Loucy (cell line): ENCODE measurements around the gene RGS19.
"Not testable (repeated sequence)": the region's sequence is repeated elsewhere in the genome, so short reads cannot be mapped to it uniquely, and the experiment has no call there.

Experiments
- H2AFZ ChIP-seq: fragments of 200-600 bp; sonication (generic); 2 replicates; pipeline ENCODE4 v1.6.0; 2016; ENCODE audit warnings: antibody characterized with exemption, mild to moderate bottlenecking, low read length, moderate library complexity
- H3F3A ChIP-seq: fragments of 200-600 bp; 2 replicates; pipeline ENCODE4 v1.6.0; 2016; ENCODE audit warnings: antibody characterized with exemption, low read depth, mild to moderate bottlenecking
- H3K27me3 ChIP-seq: fragments of 200-600 bp; sonication (generic); 2 replicates; pipeline ENCODE4 v1.6.1; 2014; ENCODE audit warnings: low read length, mild to moderate bottlenecking; ENCODE audit not compliant: insufficient read depth, poor library complexity, severe bottlenecking
- H3K36me3 ChIP-seq: fragments of 200-600 bp; sonication (generic); 2 replicates; pipeline ENCODE4 v1.6.1; 2016; ENCODE audit warnings: low read length; ENCODE audit not compliant: insufficient read depth
- H3K4me1 ChIP-seq: fragments of 200-600 bp; sonication (generic); 2 replicates; pipeline ENCODE4 v1.5.1; 2014; ENCODE audit warnings: low read length, mild to moderate bottlenecking; ENCODE audit not compliant: insufficient read depth, poor library complexity, severe bottlenecking
- H3K4me2 ChIP-seq: fragments of 200-600 bp; sonication (generic); 2 replicates; pipeline ENCODE4 v1.6.0; 2014; ENCODE audit warnings: antibody characterized with exemption, low read length, low read depth, mild to moderate bottlenecking; ENCODE audit not compliant: poor library complexity, severe bottlenecking
- H3K4me3 ChIP-seq: fragments of 200-600 bp; sonication (generic); 2 replicates; pipeline ENCODE4 v1.5.1; 2014; ENCODE audit warnings: low read length, mild to moderate bottlenecking, mixed read lengths; ENCODE audit not compliant: poor library complexity, severe bottlenecking
- H3K79me2 ChIP-seq: fragments of 200-600 bp; sonication (generic); 2 replicates; pipeline ENCODE4 v1.6.1; 2014; ENCODE audit warnings: low read length; ENCODE audit not compliant: insufficient read depth
- H3K9ac ChIP-seq: fragments of 200-600 bp; sonication (generic); 2 replicates; pipeline ENCODE4 v1.6.0; 2014; ENCODE audit warnings: mild to moderate bottlenecking, low read depth, low read length, moderate library complexity; ENCODE audit not compliant: poor library complexity, severe bottlenecking
- H3K9me2 ChIP-seq: fragments of 200-600 bp; sonication (generic); replicated peaks from 2 replicates; pipeline ENCODE4 v1.6.1; 2016; ENCODE audit warnings: low read depth, low read length, mixed read lengths
- H3K9me3 ChIP-seq: fragments of 200-600 bp; sonication (generic); 2 replicates; pipeline ENCODE4 v1.6.1; 2014; ENCODE audit warnings: mild to moderate bottlenecking, antibody characterized with exemption, low read length, low read depth; ENCODE audit not compliant: insufficient read depth
- H4K20me1 ChIP-seq: fragments of 200-600 bp; sonication (generic); 2 replicates; pipeline ENCODE4 v1.6.0; 2014; ENCODE audit warnings: antibody characterized with exemption, low read length, mild to moderate bottlenecking; ENCODE audit not compliant: insufficient read depth, poor library complexity, severe bottlenecking
- CTCF ChIP-seq: fragments of 200-600 bp; sonication (generic); conservative IDR thresholded peaks from 2 replicates; pipeline ENCODE4 v1.5.1; 2014; ENCODE audit warnings: mild to moderate bottlenecking, antibody characterized with exemption, low read length
- EZH2phosphoT487 ChIP-seq: fragments of 200-600 bp; IDR thresholded peaks from 2 replicates; pipeline ENCODE4 v1.6.1; 2018; ENCODE audit warnings: antibody characterized with exemption, mild to moderate bottlenecking, moderate library complexity, borderline replicate concordance

Gene RGS19

GRCh38 chr20:64119681-64120341, 40.5 kb upstream of the RGS19 start:
- no peaks in the 10 kb centered on the region for H3K9me3 ChIP-seq
- H3F3A ChIP-seq, result no peaks in the 10 kb centered on the region
- H3K4me2 ChIP-seq, result peak overlapping the region; percentile 71
- no peaks in the 10 kb centered on the region for H3K79me2 ChIP-seq
- H4K20me1 ChIP-seq, result no peaks in the 10 kb centered on the region
- peak overlapping the region; percentile 61; the same call in 1 of the 2 replicates for H2AFZ ChIP-seq
- H3K9ac ChIP-seq, result peak overlapping the region; percentile 42
- H3K9me2 ChIP-seq, result no peaks in the 10 kb centered on the region
- peak overlapping the region; percentile 21 for H3K4me3 ChIP-seq
- peaks cover 9% of the 10 kb centered on the region for H3K4me1 ChIP-seq
- TF ChIP-seq CTCF (no peak), EZH2phosphoT487 (no peak)
- no peaks in the 10 kb centered on the region for H3K36me3 ChIP-seq
- H3K27me3 ChIP-seq, result no peaks in the 10 kb centered on the region

- Histone ChIP-seq H3K9ac (no peak overlapping the region), H3K4me1 (peaks cover 9% of the 10 kb centered on the region), H4K20me1 (no peaks in the 10 kb centered on the region), H3F3A (no peaks in the 10 kb centered on the region), H3K79me2 (no peaks in the 10 kb centered on the region), H3K36me3 (no peaks in the 10 kb centered on the region), H2AFZ (no peak overlapping the region), H3K9me3 (no peaks in the 10 kb centered on the region), H3K27me3 (no peaks in the 10 kb centered on the region), H3K4me2 (no peak overlapping the region), H3K4me3 (no peak overlapping the region), H3K9me2 (no peaks in the 10 kb centered on the region)
- no peak for TF ChIP-seq CTCF
- no peak for TF ChIP-seq EZH2phosphoT487
Observed at GRCh38 chr20:64119301-64119680, 40.0 kb upstream of the RGS19 start.

- not testable (repeated sequence) for H3K9me3 ChIP-seq, H3K79me2 ChIP-seq, H3K9me2 ChIP-seq, H3K9ac ChIP-seq, H3K36me3 ChIP-seq, H4K20me1 ChIP-seq, H3K4me1 ChIP-seq, H2AFZ ChIP-seq, H3K27me3 ChIP-seq, H3K4me2 ChIP-seq, H3F3A ChIP-seq, H3K4me3 ChIP-seq
Observed at GRCh38 chr20:64117432-64117777, 38.1 kb upstream of the RGS19 start.
